HFF-Myc (cell line): ENCODE measurements around the gene RTP3.

ENCODE experiments used
- DNase-seq: peaks from one replicate; pipeline ENCODE4 v3.0.0-alpha.2; 2011; ENCODE audit warnings: low read depth; ENCODE audit errors: extremely low read depth
- H3K4me3 ChIP-seq: replicated peaks from 2 replicates; pipeline ENCODE4 v1.5.1; 2011; ENCODE audit warnings: low read depth, mild to moderate bottlenecking, control low read depth, low read length
- TF ChIP-seq, protein P1 (sequence below): IDR thresholded peaks from 2 replicates; pipeline ENCODE4 v1.5.1; 2012; ENCODE audit warnings: mild to moderate bottlenecking, low read depth, low read length, control low read depth; ENCODE audit errors: missing control alignments

Gene RTP3

DNA sequence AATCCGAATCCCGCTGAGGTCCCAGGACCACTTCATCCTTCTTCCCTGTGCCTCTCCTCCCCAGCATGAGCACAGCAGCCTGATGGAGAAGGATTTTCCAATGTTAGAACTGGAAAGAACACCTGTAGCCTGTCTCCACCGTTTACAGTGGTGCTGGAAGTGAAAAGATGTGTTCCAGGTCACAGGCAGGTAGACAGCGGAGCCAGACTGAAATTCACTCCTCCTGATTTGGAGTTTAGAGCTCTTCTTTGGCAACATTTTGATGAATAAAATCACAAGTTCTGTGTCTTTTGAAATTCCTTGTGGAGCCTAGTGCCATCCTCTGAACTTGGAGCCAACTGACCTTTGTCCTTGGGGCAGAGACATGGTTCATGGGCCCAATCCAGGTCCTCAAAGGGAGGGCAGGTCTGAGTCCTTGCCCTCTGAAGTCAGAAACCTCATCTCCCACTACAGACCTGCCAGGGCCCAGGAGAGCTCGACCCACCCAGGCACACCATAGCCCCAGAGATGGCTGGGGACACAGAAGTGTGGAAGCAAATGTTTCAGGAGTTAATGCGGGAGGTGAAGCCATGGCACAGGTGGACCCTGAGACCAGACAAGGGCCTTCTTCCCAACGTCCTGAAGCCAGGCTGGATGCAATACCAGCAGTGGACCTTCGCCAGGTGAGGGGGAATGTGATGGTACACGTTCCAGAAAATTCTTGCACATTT, at the start of gene RTP3:
RTP3 (plus strand) TSS at position 421 of the 710 bp plus-strand sequence; CDS start at position 508, 87 bp downstream.
- no peak within 1 kb of the TSS for H3K4me3 ChIP-seq
- DNase-seq = no peak
- TF ChIP-seq, protein P1, sequence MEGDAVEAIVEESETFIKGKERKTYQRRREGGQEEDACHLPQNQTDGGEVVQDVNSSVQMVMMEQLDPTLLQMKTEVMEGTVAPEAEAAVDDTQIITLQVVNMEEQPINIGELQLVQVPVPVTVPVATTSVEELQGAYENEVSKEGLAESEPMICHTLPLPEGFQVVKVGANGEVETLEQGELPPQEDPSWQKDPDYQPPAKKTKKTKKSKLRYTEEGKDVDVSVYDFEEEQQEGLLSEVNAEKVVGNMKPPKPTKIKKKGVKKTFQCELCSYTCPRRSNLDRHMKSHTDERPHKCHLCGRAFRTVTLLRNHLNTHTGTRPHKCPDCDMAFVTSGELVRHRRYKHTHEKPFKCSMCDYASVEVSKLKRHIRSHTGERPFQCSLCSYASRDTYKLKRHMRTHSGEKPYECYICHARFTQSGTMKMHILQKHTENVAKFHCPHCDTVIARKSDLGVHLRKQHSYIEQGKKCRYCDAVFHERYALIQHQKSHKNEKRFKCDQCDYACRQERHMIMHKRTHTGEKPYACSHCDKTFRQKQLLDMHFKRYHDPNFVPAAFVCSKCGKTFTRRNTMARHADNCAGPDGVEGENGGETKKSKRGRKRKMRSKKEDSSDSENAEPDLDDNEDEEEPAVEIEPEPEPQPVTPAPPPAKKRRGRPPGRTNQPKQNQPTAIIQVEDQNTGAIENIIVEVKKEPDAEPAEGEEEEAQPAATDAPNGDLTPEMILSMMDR = no peak

DNA sequence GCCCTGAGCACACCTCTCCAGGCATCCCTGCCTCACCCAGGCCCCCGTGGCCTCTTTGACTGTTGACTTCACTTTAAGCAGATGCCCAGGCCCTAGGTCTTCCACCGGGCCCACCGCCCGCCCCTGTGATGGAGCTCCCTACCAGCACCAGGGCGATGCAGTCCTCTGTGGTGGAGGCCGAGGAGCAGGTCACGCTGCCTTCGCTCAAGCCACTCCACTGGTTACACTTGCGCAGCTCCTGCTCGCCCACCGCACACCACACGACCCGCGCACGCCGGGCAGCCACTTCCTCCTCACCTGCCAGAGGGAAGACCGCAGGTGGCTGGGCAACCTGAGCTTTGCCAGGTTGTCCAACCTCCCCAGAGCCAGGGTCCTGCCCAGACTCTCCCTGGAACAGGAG, 49.1 kb upstream of the RTP3 start:
- TF ChIP-seq, protein P1 = no peak
- DNase-seq = no peak

DNA sequence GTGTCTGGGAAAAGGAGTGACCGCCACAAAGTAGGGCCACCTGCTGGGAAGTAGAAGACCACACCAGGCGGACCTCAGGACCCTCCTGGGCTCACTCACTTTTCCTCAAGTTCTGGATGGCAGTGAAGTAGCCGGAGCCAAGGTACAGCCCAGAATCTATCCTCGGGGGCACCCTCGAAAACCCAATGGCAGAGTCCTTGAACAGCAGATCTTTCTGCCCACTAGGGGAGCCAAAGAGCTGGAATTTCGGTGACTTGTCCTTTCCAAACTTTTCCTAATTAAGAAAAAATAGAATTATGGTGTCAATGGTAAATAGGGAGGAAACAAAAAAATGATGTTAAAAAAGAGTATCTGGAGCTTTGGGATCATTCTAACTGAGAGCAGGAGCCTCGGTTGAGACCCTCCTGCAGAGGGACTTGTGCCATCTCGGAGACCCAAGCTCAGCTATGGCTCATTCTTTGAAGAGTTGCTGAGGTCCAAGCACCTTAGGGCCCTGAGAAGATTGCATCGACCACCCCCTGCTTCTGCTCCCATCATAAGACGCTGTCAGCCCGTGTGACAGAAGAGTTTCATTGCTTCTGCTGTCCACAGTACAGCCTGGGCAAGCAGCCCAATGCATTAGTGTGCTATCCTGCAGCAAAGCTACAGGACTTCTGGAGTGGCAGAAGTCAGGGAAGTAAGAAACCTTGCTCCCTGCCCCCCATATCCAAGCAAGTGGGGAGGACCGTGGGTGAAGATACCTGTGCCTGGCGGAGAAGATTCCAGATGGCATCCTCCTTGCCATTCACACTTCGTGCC, 47.8 kb upstream of the RTP3 start:
- no peak overlapping the region for H3K4me3 ChIP-seq
- DNase-seq = no peak
- TF ChIP-seq, protein P1 = peak; percentile 76

More for the DNA sequence above, 49.1 kb upstream of the RTP3 start:
- no peak overlapping the region for H3K4me3 ChIP-seq

DNA sequence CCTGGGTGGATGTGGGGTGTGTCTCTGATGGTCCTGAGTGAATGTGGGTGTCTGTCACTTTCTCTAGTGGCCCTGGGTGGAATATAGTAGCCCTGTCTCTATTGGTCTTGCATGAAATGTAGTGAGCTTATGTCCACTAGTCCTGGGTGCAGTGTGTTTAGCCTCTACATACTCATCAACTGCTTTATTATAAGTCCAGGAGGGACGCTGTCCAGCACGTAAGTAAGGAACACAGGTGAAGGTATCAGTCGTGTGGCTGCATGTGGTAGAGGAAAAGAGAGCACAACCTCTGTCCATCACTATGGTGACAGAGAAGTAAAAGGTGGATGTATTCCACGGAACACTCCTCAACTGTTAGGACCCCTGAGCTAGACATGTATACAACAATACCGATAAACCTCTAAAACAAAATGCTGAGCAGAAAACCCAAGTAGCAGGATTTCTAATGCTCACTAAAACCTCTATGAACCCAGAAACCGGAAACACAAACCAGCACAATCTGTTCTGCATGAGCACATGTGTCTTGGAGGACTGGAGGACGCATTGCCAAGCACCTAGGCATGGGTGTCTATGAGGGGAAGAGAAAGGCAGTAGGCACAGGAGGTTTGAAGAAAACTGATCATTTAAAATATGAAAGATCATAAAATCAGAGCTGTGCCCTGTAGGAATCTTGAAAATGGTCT, 44.1 kb upstream of the RTP3 start:
- no peak for DNase-seq
- H3K4me3 ChIP-seq = no peak overlapping the region
- TF ChIP-seq, protein P1 = no peak

DNA sequence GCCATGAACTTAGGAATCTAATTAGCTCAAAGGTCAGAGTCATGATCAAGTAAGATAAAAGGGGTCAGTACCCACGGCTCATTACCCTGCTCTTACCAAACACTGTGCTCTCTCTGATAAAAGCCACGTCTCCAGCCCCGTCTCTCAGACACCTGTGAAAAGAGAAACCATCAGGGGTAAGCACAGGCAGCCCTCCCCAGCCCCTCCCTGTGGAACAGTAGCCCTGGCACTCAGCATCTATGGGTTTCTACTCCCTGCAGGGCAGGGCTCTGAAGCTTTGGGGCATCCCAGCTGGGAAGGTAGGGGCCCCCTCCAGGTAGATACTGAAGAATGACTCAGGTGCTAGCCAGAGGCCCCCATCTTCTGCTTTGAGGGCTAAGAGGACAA, 43.6 kb upstream of the RTP3 start:
- H3K4me3 ChIP-seq = no peak overlapping the region
- TF ChIP-seq, protein P1 = no peak
- DNase-seq = no peak

DNA sequence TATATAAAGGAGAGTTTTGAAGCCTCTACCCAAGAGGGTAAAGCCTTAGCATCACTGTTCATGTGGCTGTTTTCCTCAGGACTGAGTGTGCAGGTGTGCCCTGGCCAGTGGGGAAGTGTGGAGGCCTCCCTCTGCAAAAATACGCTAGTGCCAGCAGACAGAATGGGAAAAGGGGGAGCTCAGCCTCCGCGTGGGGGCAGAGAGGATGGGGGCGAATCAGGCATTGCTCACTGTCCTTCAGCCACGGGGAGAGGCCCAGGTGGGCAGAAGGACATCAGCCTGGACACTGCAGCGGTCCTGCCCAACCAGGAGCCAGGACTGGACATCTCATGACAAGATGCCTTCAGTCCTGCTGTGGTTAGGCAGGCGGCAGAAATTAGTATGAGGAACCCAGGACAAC, 43.2 kb upstream of the RTP3 start:
- H3K4me3 ChIP-seq = no peak overlapping the region
- DNase-seq = no peak
- TF ChIP-seq, protein P1 = no peak
